HG03432 (cell line): ENCODE measurements around the gene KCNQ1.

Source experiments
- ATAC-seq: cut with Tn5 transposase; IDR thresholded peaks from one replicate; pipeline ENCODE4 v1.9.1; 2021; ENCODE audit warnings: mild to moderate bottlenecking, moderate library complexity; ENCODE audit not compliant: unreplicated experiment

The KCNQ1 gene

DNA sequence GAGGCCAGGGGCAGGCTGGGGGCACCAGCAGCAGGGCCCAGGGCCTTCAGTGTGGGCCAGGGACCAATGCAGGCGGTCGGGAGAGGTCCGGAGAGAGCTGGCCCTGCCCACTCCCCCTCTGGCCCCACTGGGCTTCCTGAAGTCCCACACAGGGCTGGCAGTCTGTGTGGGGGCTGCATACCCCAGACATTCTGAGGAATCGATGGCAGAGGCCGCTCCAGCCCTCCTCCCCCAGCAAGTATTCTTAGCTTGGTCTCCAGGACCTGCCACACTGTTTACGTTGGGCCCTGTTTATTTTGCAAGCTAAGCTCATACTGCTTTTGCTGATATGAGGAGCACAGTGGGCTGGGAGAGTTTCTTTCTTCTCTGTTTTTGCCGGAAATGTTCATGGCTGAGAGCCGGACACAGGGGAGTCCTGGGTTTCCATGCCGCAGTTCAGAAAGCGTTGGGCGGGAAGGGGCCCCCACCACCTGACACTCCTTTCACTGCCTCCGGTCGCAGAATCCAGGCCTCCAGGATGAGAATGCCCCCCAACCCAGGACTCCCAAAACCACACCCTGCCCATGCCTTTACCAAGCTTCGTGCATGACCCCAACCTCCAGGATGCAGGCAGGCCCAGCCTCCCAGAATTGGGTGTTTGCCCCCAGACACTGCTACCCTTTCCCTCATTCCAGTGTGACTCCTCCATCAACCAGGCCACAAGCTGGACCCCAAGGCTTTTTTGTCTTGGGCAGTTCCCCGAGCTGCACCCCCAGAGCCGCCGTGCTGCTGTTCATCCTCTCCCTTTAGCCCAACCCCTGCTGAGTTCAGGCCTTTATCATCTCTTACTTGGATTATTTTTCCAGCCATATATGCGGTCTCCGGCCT lies 336.8 kb downstream of the KCNQ1 start:
- no peak for ATAC-seq

- ATAC-seq, result no peak
Measured at GRCh38 chr11:2782769-2783168, 338.0 kb downstream of the KCNQ1 start.

DNA sequence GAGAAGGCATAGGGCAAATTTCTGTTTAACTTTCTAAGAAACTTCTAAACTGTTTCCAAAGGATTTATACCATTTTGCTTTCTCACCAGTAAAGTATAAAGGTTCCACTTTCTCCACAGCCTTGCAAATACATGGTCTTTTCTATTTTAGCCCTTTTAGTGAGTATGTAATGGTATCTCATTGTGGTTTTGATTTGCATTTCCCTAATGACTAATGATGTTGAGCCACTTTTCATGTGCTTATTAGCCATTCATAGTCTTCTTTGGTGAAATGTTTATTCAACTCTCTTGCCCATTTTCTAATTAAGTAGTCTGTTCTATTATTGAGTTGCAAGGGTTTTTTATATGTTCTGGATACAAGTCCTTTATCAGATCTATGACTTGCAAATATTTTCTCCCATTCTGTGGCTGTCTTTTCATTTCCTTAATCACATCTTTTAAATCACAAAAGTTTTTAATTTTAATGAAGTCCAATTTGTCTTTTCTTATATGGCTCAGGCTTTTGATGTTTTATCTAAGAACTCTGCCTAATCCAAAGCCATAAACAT lies 338.8 kb downstream of the KCNQ1 start:
- ATAC-seq, result no peak

GRCh38 chr11:2787816-2788167 lies 343.0 kb downstream of the KCNQ1 start:
- no peak for ATAC-seq

DNA sequence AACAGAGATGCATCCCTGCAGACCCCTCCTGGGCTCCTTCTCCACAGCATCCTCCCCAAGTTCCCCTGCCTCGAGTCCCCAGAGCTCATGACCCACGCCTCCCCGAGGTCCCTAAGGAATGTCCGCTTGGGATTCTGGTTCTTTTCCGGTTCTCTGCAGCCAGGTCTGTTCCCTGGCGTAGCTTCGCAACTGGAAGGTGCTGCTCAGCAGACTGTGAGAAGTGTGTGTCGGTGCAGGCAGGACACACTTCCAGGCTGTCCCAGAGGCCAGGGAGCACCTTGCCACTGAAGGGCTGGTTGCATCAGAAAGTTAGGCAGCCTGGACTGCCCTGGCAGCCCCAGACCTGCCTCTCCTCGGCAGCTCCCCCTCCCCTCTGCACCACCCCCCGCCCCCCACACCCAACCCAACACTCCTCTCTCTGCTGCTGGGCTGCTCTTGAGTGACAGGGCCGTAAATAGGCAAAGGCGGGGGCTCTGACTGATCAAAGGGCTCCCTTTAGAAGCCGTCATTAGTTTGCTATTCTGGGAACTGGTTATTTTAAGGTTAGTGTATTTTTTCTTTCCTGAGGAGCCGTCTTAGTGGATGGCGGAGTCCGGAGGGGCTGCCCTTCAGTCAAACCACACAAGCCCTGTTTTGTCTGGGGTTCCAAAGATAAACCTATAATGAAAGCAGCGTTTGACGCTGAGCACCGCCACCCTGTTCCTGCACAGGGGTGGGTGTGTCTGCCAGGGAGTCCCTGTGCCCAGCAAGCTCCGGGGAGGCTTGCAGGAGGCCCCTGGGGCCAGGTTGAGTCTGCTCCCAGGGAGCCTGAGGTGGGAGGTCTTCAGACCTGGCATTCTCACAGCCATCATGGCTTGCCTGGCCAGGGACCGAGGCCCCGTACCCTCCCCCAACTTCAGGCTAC lies 343.6 kb downstream of the KCNQ1 start:
- ATAC-seq, result no peak

DNA sequence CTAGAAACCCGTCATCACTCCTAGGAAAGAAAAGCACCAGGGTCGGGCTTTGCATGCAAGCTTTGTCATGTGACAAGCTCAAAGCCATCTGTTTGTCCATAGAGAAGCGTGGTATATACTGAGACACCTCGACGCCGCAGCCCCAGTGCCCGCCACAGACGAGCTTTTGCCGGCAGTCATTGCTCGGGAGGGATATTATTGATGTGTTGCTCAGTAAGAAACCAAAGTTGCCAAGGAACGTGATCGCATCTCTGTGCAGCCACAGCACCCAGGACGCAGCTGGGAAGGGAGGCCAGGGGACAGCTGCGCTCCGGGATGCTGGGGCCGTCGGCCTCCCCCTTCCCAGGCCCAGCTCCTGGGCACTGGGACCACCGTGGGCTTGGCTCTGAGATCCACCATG lies 344.5 kb downstream of the KCNQ1 start:
- no peak for ATAC-seq

- ATAC-seq, result no peak
Measured at GRCh38 chr11:2789791-2790567, 345.2 kb downstream of the KCNQ1 start.

- ATAC-seq, result no peak
Measured at GRCh38 chr11:2790568-2790921, 345.7 kb downstream of the KCNQ1 start.

- no peak for ATAC-seq
Measured at GRCh38 chr11:2791139-2791520, 346.3 kb downstream of the KCNQ1 start.

DNA sequence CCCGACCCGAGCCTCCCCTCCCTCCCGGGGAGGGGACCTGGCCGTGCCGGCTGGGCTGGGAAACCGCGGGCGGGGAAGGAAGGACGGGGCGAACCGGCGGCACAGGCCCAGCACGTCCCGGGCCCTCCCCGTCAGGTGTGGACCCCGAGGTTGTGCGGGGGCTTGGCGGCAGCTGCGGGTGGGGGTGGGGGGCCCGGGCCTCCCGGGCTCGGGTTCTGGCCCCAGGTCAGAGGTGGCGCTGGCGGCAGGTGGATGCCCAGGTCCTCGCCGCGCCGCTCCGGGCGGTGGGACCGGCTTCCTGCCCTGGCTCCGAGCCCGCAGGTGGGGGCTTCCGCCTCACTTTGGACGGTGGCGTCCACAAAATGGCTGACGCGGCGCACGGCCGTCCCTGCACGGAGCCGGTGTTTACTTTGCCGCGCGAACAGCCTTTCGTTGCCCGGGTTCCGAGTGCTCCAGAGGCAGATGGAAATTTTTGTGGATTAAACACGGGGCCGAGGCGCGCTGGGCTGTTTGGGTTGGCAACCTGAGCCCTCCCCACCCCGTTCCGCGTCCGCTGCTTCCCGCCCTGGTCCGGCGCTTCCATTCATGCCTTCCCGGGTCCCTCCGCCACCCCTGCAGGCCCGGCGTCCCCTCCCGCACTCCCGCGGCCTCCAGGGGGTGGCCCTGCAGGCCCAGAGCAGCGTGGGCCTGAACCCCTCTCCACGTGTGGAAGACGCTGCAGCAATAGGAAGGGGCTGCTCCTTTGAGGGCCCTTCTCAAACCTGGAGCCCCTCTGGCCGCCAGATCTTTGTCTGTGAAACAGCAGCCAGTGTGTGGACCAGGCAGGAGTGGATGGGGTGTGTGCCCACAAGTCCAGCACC lies 346.9 kb downstream of the KCNQ1 start:
- ATAC-seq, result no peak

GRCh38 chr11:2792381-2793250 lies 347.8 kb downstream of the KCNQ1 start:
- ATAC-seq, result no peak

GRCh38 chr11:2793701-2794045 lies 348.9 kb downstream of the KCNQ1 start:
- ATAC-seq, result no peak

DNA sequence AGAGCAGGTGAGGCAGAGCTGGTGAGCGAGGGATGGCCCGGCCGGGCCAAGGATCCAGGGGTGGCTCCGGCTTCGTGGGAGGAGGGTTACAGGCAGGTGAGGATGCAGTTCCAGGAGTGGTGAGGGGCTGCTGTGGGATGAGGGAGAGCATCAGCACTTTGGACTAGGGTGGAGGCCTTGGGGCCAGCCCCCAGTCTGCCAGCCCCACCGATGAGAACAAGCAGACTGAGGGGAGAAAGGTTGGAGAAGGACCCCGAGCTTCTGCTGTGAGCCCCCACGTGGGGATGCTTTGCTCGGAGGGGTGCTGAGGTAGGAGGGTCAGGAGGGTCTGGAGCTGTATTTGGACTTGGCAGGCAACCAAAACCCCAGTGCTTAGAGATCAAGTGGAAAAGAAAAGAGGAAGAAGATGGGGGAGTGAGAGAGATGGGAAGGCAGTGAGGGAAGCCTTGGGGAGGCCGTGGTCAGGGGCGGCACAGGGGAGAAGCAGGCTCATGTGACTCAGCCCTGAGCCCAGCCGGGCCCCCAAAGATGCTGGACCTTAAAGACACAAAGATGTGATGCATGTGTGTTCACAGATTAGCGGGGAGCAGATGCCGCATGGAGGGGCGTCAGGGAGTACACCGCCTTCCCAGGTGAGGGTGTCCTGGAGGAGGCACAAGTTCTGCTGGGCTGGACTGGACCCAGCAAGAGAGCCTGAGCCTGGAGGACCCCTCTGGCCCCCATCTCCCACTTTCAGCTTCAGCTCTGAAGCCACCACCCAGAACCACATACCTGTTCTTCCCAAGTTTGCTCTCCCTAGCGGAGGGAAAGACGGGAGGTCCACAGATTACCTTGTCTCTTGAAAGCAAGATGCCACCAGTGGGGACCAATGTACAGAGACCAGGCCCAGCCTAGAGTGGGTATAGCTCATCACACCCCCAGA lies 349.5 kb downstream of the KCNQ1 start:
- ATAC-seq, result no peak

DNA sequence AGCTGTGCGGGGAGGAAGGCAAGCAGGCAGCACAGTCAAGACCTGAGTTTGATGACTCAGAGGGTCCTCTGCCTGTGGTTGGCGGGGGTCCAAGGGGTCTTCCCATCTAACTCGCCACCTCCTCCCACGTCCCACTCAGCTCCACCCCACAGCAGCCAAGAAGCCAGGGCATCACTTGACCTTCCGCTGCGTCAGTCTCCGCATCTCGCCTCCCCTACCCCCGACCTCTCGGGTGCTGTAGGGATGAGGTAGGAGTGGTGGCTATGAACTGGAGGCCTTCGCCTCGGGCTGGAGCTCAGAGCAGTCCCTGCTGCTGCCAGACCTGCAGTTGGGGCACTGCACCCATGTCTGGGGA lies 350.1 kb downstream of the KCNQ1 start:
- no peak for ATAC-seq

GRCh38 chr11:2795491-2795991 lies 350.7 kb downstream of the KCNQ1 start:
- no peak for ATAC-seq

DNA sequence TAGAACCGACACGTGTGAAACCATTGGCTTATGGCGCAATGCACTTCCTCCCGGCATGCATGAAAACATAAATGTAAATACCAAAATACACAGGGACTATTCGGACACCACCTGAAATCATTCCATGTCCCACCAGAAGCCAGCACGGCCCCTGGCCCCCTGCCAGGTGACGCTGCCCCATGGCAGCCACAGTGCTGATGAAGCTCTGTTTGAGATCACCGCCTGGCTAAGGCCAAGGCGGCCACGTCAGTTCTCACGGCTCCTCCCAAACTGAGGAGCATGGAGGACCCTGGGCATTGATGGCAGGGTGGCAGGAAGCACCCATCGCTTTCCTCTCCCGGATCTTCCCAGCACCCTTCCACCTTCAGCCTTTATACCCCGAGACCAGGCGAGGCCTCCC lies 351.3 kb downstream of the KCNQ1 start:
- no peak for ATAC-seq

GRCh38 chr11:2796508-2797113 lies 351.8 kb downstream of the KCNQ1 start:
- ATAC-seq, result no peak
